Right lobe of liver (tissue), 6 donors: ENCODE measurements around the gene BAZ2A. TPM values are rescaled to one million over a fixed set of nuclear protein-coding genes. Genes with fewer than 3 reads are reported as not detected.
A peak's percentile ranks its signal among the peaks of the same experiment; 100 is the strongest.

ENCODE experiments used
- ATAC-seq, 4 donors: fragments of 200-7000 bp; cut with Tn5 transposase; one replicate each; pipeline ENCODE4 v1.9.1; 2020; ENCODE audit warnings: mild to moderate bottlenecking in 4 of 4, moderate library complexity in 4 of 4
- DNase-seq, 3 donors: peaks; one replicate each; pipeline ENCODE4 v3.0.0-alpha.2; 2020
- H3K27ac ChIP-seq, 3 donors: fragments of 200-600 bp; one replicate each; pipeline ENCODE4 v1.8.0; 2022
- H3K27me3 ChIP-seq, 2 donors: fragments of 200-600 bp; one replicate each; pipeline ENCODE4 v1.8.0; 2022
- H3K36me3 ChIP-seq, 4 donors: fragments of 200-600 bp; sonication (generic) in 1 of 4; one replicate each; pipeline versions ENCODE4 v1.5.1 to v1.8.0; 2017 to 2022; ENCODE audit warnings: control low read depth in 1 of 4
- H3K4me1 ChIP-seq, 4 donors: fragments of 200-600 bp; sonication (generic) in 1 of 4; one replicate each; pipeline versions ENCODE4 v1.5.1 to v1.8.0; 2017 to 2022; ENCODE audit warnings: control low read depth in 1 of 4
- H3K4me3 ChIP-seq, 3 donors: fragments of 200-600 bp; one replicate each; pipeline ENCODE4 v1.8.0; 2022
- H3K9me3 ChIP-seq, 4 donors: fragments of 200-600 bp; sonication (generic) in 1 of 4; one replicate each; pipeline versions ENCODE4 v1.5.1 to v1.8.0; 2017 to 2022; ENCODE audit warnings: control low read depth in 1 of 4
- POLR2A ChIP-seq: fragments of 450-650 bp; IDR thresholded peaks from one replicate; pipeline ENCODE4 v1.6.1; 2017; ENCODE audit warnings: antibody characterized with exemption, mild to moderate bottlenecking
- WGBS: methylation state at CpG from one replicate; pipeline ENCODE4 v1.1.6; 2018; ENCODE audit warnings: low coverage, low lambda C conversion rate; ENCODE audit not compliant: insufficient coverage; ENCODE audit errors: missing lambda C conversion rate; 5-methylcytosine and 5-hydroxymethylcytosine counted together
- intact Hi-C, 2 donors: fragments of 100-400 bp; cut with DNase I; formaldehyde crosslinking; loops; one replicate each; pipeline versions ENCODE4 v1.11.2 to v1.14.1; 2022
- total RNA-seq, 6 experiments: library from RNA; depleted of rRNA in 2 of 6; stranded (reverse); fragments of >200 nt in 2 of 6; fragmentation: NEBNext Ultra II Directional in 3 of 6; extraction: Animal tissue kit (Norgen Biotek cat#: 25700) in 3 of 6; gene quantifications; one replicate each; pipeline versions ENCODE4 v1.1.0 to v1.2.4, GENCODE V29; 2016 to 2023
- TF ChIP-seq, protein P1 (sequence below), 4 donors: fragments of 200-600 bp in 3 of 4; fragments of 450-650 bp in 1 of 4; IDR thresholded peaks; one replicate each; pipeline versions ENCODE4 v1.5.1 to v1.8.0; 2016 to 2022; ENCODE audit warnings: antibody characterized with exemption in 4 of 4, mild to moderate bottlenecking in 2 of 4
- donor health status: DM: no; HTN: yes; CAD: no.
- donor health status: DM: no; HTN: no; CAD: no.
- donor health status: DM: no; HTN: no; CAD: no.
- donor health status: DM: no; HTN: yes; CAD: no.
- donor health status: DM: no; HTN: yes; CAD: no.

Gene BAZ2A
- total RNA-seq, 6 experiments from 2014 or later: 21.8 to 45.7 (median 33.4) TPM

DNA sequence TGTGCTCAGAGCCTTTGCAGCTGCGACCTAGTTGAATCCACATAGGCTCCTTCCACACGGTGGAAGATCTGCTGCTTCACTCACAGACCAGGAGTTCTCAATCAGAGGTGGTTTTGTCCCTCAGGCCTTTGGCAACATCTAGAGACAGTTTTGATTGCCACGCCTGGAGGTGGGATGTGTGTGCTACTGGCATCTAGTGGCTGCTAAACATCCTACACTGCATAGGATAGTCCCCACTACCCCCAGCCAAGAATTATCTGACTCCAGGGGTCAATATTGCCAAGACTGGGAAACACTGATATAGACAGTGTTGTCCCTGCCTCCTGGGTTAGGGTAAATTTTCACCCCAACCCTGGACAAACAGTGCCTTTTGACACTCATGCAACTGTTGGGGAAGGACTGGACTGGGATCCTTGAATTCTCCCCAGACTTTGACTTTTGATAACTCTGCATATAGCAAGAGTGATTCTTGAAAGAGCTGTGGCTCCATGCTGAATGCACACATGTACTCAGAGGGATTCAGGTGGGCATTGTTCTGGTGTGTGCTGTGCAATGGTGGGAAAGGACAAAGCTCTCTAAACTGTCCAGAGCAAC, 39.8 kb downstream of the BAZ2A start:
- ATAC-seq (peak; percentile 67 to 75 (median 72)), DNase-seq (no peak)
- H3K4me1 ChIP-seq: no peaks in the 10 kb centered on the region
- H3K27ac ChIP-seq: no peak overlapping the region
- intact Hi-C loops: no loop called here
- no peaks in the 10 kb centered on the region for H3K36me3 ChIP-seq
- WGBS: 67% methylated on average over 2 of the region's 3 CpGs
- H3K27me3 ChIP-seq: no peaks in the 10 kb centered on the region
- no peaks in the 10 kb centered on the region for H3K9me3 ChIP-seq
- TF ChIP-seq, protein P1, sequence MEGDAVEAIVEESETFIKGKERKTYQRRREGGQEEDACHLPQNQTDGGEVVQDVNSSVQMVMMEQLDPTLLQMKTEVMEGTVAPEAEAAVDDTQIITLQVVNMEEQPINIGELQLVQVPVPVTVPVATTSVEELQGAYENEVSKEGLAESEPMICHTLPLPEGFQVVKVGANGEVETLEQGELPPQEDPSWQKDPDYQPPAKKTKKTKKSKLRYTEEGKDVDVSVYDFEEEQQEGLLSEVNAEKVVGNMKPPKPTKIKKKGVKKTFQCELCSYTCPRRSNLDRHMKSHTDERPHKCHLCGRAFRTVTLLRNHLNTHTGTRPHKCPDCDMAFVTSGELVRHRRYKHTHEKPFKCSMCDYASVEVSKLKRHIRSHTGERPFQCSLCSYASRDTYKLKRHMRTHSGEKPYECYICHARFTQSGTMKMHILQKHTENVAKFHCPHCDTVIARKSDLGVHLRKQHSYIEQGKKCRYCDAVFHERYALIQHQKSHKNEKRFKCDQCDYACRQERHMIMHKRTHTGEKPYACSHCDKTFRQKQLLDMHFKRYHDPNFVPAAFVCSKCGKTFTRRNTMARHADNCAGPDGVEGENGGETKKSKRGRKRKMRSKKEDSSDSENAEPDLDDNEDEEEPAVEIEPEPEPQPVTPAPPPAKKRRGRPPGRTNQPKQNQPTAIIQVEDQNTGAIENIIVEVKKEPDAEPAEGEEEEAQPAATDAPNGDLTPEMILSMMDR (IDR thresholded peaks at IDR 0.05): peak; percentile 19 to 37 (median 25)
- no peak for TF ChIP-seq POLR2A
- H3K4me3 ChIP-seq: no peak overlapping the region

DNA sequence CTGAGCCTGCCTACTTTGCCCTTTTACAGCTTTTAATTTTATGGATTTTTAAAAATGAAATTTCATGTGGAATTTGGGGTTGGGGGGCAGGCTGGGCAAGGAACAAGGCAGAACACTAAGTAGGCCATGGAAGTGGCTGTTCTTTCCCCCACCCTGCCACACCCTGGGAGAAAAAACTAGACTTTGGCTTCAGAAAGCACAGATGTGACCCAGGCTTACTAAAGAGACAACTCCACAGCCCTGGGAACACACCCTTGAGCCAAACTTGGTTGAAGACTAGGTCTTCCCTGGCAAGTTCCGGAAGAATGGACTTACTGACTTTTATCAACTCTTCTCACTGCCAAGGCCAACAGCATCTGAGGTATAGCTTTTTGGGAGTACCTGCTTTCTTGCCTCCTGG, 40.3 kb downstream of the BAZ2A start:
- no peaks in the 10 kb centered on the region for H3K27me3 ChIP-seq
- intact Hi-C loops: no loop called here
- DNase-seq (no peak), ATAC-seq (no peak)
- H3K9me3 ChIP-seq: no peaks in the 10 kb centered on the region
- H3K36me3 ChIP-seq: no peaks in the 10 kb centered on the region
- 88% methylated on average over 1 of the region's 1 CpG for WGBS
- TF ChIP-seq, protein P1 (IDR thresholded peaks at IDR 0.05): no peak
- no peak for TF ChIP-seq POLR2A
- H3K27ac ChIP-seq: no peak overlapping the region
- no peaks in the 10 kb centered on the region for H3K4me1 ChIP-seq
- H3K4me3 ChIP-seq: no peak overlapping the region

DNA sequence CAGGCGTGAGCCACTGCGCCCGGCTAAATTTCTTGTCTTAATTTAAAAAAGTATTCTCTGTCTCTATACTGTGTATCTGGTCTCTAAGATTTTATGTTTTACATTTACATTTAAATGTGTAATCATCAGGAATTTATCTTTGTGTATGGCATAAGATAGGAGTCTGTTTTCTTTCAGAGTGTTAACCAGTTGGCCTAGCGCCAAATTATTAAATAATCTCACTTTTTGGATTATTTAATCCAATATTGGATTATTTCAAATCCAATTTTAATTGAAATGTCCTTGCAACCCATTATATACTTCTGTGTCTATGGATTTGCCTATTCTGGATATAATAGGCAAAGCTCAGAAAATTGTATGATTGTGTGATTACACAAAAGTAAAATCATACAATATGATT, 45.0 kb downstream of the BAZ2A start:
- H3K4me3 ChIP-seq: no peak overlapping the region
- no peak for TF ChIP-seq POLR2A
- TF ChIP-seq, protein P1 (IDR thresholded peaks at IDR 0.05): no peak
- ATAC-seq (no peak), DNase-seq (no peak)
- WGBS: 66% methylated on average over 3 of the region's 4 CpGs
- H3K4me1 ChIP-seq: no peaks in the 10 kb centered on the region
- H3K36me3 ChIP-seq: no peaks in the 10 kb centered on the region
- no peaks in the 10 kb centered on the region for H3K27me3 ChIP-seq
- no peak overlapping the region for H3K27ac ChIP-seq
- intact Hi-C loops: no loop called here
- no peaks in the 10 kb centered on the region for H3K9me3 ChIP-seq

DNA sequence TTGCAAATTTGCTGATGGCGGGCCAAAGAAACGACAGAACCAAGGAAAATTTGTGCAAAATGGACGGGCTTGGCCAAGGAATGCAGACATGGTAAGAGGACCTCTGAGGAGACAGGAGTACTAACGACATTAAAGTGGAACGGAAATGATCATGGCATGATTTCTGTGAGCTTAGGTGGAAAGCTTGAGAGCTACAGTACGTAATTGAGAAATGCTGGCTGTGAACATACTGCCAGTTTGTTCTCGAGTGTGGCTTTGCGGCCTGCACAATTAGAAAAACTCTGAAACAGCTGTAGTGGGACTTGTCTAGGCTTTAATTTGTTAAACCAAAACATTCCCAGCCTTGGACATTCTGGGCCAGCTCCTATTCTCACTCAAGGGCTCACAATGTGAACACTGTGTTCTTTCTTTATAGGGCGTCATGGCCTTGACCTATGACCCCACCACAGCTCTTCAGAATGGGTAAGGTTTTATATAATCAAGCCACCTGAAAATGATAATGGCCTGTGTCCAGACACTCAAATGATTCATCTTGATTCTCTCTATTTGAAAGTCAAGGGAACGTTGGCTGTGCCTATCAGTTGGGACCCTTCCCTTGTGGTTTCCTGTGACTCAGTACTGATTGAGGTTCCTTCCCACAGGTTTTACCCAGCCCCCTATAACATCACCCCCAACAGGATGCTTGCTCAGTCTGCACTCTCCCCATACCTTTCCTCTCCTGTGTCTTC, 48.5 kb downstream of the BAZ2A start:
- Histone ChIP-seq H3K36me3 (no peaks in the 10 kb centered on the region), H3K4me3 (no peak overlapping the region), H3K27me3 (no peaks in the 10 kb centered on the region), H3K27ac (no peak overlapping the region), H3K9me3 (no peaks in the 10 kb centered on the region), H3K4me1 (no peaks in the 10 kb centered on the region)
- 81% methylated on average over 9 of the region's 10 CpGs for WGBS
- ATAC-seq: peak in 1 of 4 donors; percentile 38
- intact Hi-C loops: no loop called here
- TF ChIP-seq, protein P1 (IDR thresholded peaks at IDR 0.05): no peak
- no peak for TF ChIP-seq POLR2A
- no peak for DNase-seq
